ENCODE measurements around the gene SCN9A. TPM values are rescaled to one million over a fixed set of nuclear protein-coding genes. Genes with fewer than 3 reads are reported as not detected.

Gene SCN9A
- total RNA-seq, 3 donors from 2014 or later (not counting 1 experiment from before 2014, with no cell fraction given) = 0.28 to 1.4 (median 0.39) TPM

GRCh38 chr2:166240387-166241313 lies 135.1 kb downstream of the SCN9A start:
- Histone ChIP-seq H3K27me3 (ENCODE audit: control insufficient read depth, insufficient read depth, low read length) (no peaks in the 10 kb centered on the region), H3K4me3 (ENCODE audit: low read length) (no peak overlapping the region), H3K36me3 (ENCODE audit: control insufficient read depth, insufficient read depth, low read length) (no peaks in the 10 kb centered on the region), H3K27ac (ENCODE audit: low read length) (no peak overlapping the region), H3K4me1 (ENCODE audit: control insufficient read depth, insufficient read depth, low read length) (no peaks in the 10 kb centered on the region), H3K9me3 (ENCODE audit: control insufficient read depth, insufficient read depth, low read length) (no peaks in the 10 kb centered on the region)
- no peaks in the 10 kb centered on the region for H3K27me3 Mint-ChIP-seq (ENCODE audit: low read depth in 2 of 2)
- intact Hi-C loops (cut with micrococcal nuclease) = no loop called here
- H3K4me1 Mint-ChIP-seq = no peaks in the 10 kb centered on the region
- WGBS (ENCODE audit: insufficient coverage) = 75% methylated on average over 1 of the region's 1 CpG
- ATAC-seq = no peak
- H3K4me3 Mint-ChIP-seq = no peak overlapping the region
- H3K27ac Mint-ChIP-seq = no peak overlapping the region
- no peak for DNase-seq
- H3K9me3 Mint-ChIP-seq = peaks cover 10% of the 10 kb centered on the region in 2 donors
- no peaks in the 10 kb centered on the region for H3K36me3 Mint-ChIP-seq
- TF ChIP-seq CTCF (IDR thresholded peaks at IDR 0.05) = no peak

DNA sequence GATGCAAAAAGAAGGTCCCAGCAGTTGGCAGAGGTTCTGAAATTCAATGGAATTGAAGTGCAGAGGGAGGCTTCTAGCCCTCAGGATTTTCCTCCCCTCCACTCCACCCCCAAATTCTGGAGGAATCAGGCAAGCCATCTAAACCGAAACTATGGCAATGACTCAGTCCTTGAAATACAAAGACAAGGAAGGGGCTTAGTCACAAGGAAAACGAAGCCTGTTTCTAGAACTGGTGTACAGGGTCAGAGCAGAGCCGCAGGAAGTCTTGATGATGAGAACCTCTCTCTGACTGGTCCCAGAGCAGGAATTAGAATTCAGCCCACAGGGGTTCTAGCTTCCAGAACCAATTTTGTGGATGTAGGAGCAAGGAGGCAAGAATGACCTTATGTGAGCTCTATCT lies 136.2 kb downstream of the SCN9A start:
- no peak for ATAC-seq
- TF ChIP-seq CTCF (IDR thresholded peaks at IDR 0.05) = no peak
- no peaks in the 10 kb centered on the region for H3K9me3 ChIP-seq (ENCODE audit: control insufficient read depth, insufficient read depth, low read length)
- H3K4me1 ChIP-seq (ENCODE audit: control insufficient read depth, insufficient read depth, low read length) = no peaks in the 10 kb centered on the region
- Mint-ChIP-seq H3K27ac (no peak overlapping the region), H3K36me3 (no peaks in the 10 kb centered on the region), H3K27me3 (ENCODE audit: low read depth in 2 of 2) (no peaks in the 10 kb centered on the region), H3K4me3 (no peak overlapping the region), H3K4me1 (no peaks in the 10 kb centered on the region), H3K9me3 (peaks cover 10% of the 10 kb centered on the region in 2 donors)
- DNase-seq = no peak
- H3K36me3 ChIP-seq (ENCODE audit: control insufficient read depth, insufficient read depth, low read length) = no peaks in the 10 kb centered on the region
- 73% methylated on average over 3 of the region's 3 CpGs for WGBS (ENCODE audit: insufficient coverage)
- H3K4me3 ChIP-seq (ENCODE audit: low read length) = no peak overlapping the region
- H3K27me3 ChIP-seq (ENCODE audit: control insufficient read depth, insufficient read depth, low read length) = no peaks in the 10 kb centered on the region
- no peak overlapping the region for H3K27ac ChIP-seq (ENCODE audit: low read length)
- intact Hi-C loops (cut with micrococcal nuclease) = no loop called here

DNA sequence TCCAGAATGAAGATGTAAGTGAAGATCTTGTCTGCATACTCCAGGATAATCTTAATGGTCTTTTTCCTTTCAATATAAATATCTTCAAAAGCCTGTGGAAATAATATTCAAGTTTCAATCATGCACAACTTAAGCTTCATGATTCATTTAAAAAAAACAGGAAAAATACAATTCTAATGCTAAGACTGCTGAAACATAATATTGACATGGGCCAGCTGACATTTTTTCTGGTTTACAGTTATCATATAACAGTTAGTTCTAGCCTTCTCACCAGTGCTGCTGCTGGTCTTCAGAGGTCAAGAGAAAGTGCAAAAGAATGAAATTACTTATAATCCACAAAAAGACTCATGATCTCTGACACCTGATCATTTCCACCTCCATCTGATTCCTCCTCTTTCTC lies 137.6 kb downstream of the SCN9A start:
- DNase-seq = no peak

More for the DNA sequence above, 137.6 kb downstream of the SCN9A start:
- intact Hi-C loops (cut with micrococcal nuclease) = no loop called here
- Histone ChIP-seq H3K36me3 (ENCODE audit: control insufficient read depth, insufficient read depth, low read length) (no peaks in the 10 kb centered on the region), H3K9me3 (ENCODE audit: control insufficient read depth, insufficient read depth, low read length) (no peaks in the 10 kb centered on the region), H3K27me3 (ENCODE audit: control insufficient read depth, insufficient read depth, low read length) (no peaks in the 10 kb centered on the region), H3K4me1 (ENCODE audit: control insufficient read depth, insufficient read depth, low read length) (no peaks in the 10 kb centered on the region), H3K4me3 (ENCODE audit: low read length) (no peak overlapping the region), H3K27ac (ENCODE audit: low read length) (no peak overlapping the region)
- no peaks in the 10 kb centered on the region for H3K4me1 Mint-ChIP-seq
- TF ChIP-seq CTCF (IDR thresholded peaks at IDR 0.05) = no peak
- ATAC-seq = no peak
- H3K9me3 Mint-ChIP-seq = peaks cover 4 to 7% of the 10 kb centered on the region in 2 donors
- no peak overlapping the region for H3K4me3 Mint-ChIP-seq
- no peaks in the 10 kb centered on the region for H3K36me3 Mint-ChIP-seq
- no peak overlapping the region for H3K27ac Mint-ChIP-seq
- H3K27me3 Mint-ChIP-seq (ENCODE audit: low read depth in 2 of 2) = no peaks in the 10 kb centered on the region
